Amniotic epithelial cell (primary cell): Measurements from ENCODE around the gene OR1C1.
"Not testable (repeated sequence)": the region's sequence is repeated elsewhere in the genome, so short reads cannot be mapped to it uniquely, and the experiment has no call there.

Experiments
- DNase-seq: peaks from one replicate; pipeline ENCODE4 v3.0.0-alpha.2; 2010; ENCODE audit warnings: low read depth

Gene OR1C1

GRCh38 chr1:247760456-247760855 lies at the start of gene OR1C1:
Gene OR1C1 (minus strand): TSS chr1:247760556. CDS start chr1:247758406, 2,150 bp downstream.
- no peak for DNase-seq

DNA sequence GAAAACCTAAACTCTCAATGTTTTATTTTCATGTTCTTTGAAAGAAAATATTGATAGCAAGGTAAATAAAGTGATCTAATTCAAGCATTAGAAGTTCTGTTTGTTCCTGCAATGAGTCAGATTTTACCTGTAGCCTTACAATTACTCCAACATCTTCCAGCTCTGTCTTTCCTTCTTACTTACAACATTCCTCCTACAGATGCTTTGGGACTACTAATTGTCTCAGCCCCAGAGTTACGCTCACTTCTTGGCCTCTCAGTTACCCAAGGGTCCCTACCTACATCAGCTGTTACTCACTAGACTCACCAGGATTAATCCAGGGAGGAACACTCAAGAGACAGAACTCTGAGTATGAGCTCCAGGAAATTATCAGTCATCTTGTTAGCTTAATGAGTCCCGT lies 37.2 kb upstream of the OR1C1 start:
- no peak for DNase-seq

- no peak for DNase-seq
Observed at GRCh38 chr1:247769603-247770002, 9.2 kb upstream of the OR1C1 start.

GRCh38 chr1:247754311-247754710 lies 6.0 kb downstream of the OR1C1 start:
- not testable (repeated sequence) for DNase-seq

GRCh38 chr1:247749870-247750269 lies 10.5 kb downstream of the OR1C1 start:
- DNase-seq, result no peak

DNA sequence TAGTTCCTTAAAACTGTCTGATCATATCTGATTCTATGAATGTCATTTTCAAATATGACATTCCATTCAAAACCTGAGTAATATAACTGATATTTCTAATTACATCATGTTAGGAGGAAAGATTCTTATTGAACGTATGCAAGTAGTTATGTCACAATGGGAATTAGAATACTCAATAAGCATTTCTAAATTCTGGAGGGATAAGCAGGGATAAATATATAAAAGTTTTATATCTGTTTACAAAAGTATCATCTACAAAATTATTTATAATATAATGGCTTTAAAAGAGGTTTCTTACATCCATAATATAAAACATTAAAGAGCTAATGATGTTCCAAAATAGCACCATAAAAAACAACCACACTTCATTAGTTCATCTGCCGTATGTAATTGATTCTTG lies 12.3 kb downstream of the OR1C1 start, which contains the start of gene OR14A2:
OR14A2 (minus strand) TSS at position 101 of the 400 bp plus-strand sequence.
- DNase-seq, result no peak

- peak; percentile 2 for DNase-seq
Observed at GRCh38 chr1:247747616-247748015, 12.7 kb downstream of the OR1C1 start.

- no peak for DNase-seq
Observed at GRCh38 chr1:247746391-247746935, 13.9 kb downstream of the OR1C1 start.

- DNase-seq, result peak; percentile 53
Observed at GRCh38 chr1:247742215-247742760, 18.1 kb downstream of the OR1C1 start.

- no peak for DNase-seq
Observed at GRCh38 chr1:247741756-247742155, 18.6 kb downstream of the OR1C1 start.

DNA sequence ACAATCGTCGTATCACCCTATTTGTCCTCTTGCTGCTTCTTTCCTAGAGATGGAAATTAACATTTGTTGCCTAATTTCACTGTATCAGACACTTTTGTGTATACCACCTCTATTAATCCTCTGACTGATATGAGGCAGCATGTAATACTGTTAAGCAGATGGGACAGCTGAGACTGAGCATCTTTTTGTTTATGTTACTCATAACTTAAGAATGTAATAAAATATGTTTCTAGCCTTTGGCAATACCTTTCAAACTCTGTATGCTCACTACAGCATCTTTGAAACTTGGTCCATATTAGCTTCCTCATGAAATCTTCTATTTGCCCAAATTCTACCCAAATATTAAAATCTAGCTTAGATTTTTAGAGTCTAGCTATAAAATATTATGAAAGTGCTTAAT lies 19.6 kb downstream of the OR1C1 start:
- DNase-seq, result peak; percentile 1

- no peak for DNase-seq
Observed at GRCh38 chr1:247738315-247738714, 22.0 kb downstream of the OR1C1 start, which contains the start of gene OR14K1. Gene OR14K1 (plus strand): TSS chr1:247738615. CDS start chr1:247738615, 0 bp downstream.

- DNase-seq, result no peak
Observed at GRCh38 chr1:247721222-247721621, 39.1 kb downstream of the OR1C1 start.

- DNase-seq, result no peak
Observed at GRCh38 chr1:247716546-247716945, 43.8 kb downstream of the OR1C1 start, which contains the start of gene OR6F1. Gene OR6F1 (minus strand): TSS chr1:247716646. CDS start chr1:247712755, 3,891 bp downstream.

DNA sequence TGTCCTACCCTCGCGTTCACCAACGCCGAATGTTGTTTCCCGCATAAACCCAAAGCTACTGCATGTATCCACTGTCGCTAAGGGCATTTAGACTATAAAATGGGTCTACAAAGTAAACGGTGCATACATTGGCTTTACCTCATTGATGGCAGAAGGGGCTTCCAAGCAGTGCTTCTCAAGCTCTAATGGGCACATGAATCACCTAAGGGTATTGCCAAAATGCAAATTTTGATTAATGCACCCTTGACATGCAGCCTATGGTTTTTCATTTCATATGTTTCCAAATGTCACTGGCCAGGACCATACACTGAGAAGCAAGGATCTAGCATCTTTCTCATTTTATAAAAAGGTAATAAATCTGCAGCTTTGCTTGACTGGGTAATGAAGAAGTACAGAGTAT lies 46.6 kb downstream of the OR1C1 start:
- DNase-seq, result no peak

GRCh38 chr1:247710681-247711080 lies 49.7 kb downstream of the OR1C1 start:
- DNase-seq, result not testable (repeated sequence)
